ENCODE results near the gene CDHR2.
A peak's percentile ranks its signal among the peaks of the same experiment; 100 is the strongest.

Gene CDHR2

DNA sequence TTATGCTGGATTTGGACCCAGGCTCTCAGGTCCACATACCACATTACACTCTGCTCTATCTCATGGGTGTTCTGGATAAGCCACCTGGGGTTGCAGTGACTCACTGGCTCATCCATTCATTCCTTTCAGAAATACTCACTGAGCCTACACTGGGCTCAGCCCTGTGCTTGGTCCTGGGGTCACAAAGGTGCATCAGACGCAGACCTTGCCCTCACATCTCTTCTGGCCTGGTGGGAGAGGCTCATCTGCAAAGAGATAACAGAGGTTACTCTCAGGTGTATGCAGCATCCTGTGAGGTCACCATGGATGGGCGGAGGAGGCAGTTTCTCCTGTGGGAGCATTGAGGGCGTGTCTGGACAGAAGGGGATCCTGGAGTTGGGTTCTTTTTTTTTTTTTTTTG, 12.1 kb downstream of the CDHR2 start:
- POLR2A ChIA-PET, result no interaction called here
- DNase-seq, result no peak
- H3K27me3 ChIP-seq (replicated peaks in 2 of 5; ENCODE audit: control insufficient read depth in 4 of 5, insufficient read depth in 5 of 5, low read length in 4 of 5), result peaks cover 0 to 2% (median 0%) of the 10 kb centered on the region in 5 experiments
- H3K4me3 ChIP-seq (ENCODE audit: control insufficient read depth in 1 of 7, extremely low read depth in 1 of 7, insufficient read depth in 4 of 7, low read depth in 2 of 7, low read length in 6 of 7), result no peak overlapping the region
- H3K4me1 ChIP-seq (ENCODE audit: control extremely low read depth in 1 of 4, control insufficient read depth in 4 of 4, insufficient read depth in 4 of 4, low read length in 3 of 4), result peaks cover 0 to 12% (median 10%) of the 10 kb centered on the region in 4 experiments
- CTCF ChIA-PET, result interaction anchor here (0.9 to 1.4 kb wide), 3 partner anchors 9 to 36 kb away, joined by 4 read pairs; no protein-coding TSS in a partner anchor
- no peak overlapping the region for H3K27ac ChIP-seq (ENCODE audit: insufficient read depth in 1 of 2, low read depth in 1 of 2, low read length in 2 of 2, poor library complexity in 1 of 2, severe bottlenecking in 2 of 2)
- WGBS (ENCODE audit: insufficient coverage), result 100% methylated on average over 1 of the region's 3 CpGs
- H3K9me3 ChIP-seq (ENCODE audit: control extremely low read depth in 1 of 5, control insufficient read depth in 4 of 5, insufficient read depth in 2 of 5, low read depth in 1 of 5, low read length in 4 of 5), result no peaks in the 10 kb centered on the region
- no peaks in the 10 kb centered on the region for H3K36me3 ChIP-seq (ENCODE audit: control insufficient read depth in 4 of 4, insufficient read depth in 4 of 4, low read length in 3 of 4)

- ChIA-PET POLR2A (no interaction called here), CTCF (interaction anchor here (1.1 to 1.4 kb wide), 3 partner anchors 12 to 35 kb away, joined by 3 to 6 read pairs (median 4); no protein-coding TSS in a partner anchor)
- Histone ChIP-seq H3K27ac (ENCODE audit: insufficient read depth in 1 of 2, low read depth in 1 of 2, low read length in 2 of 2, poor library complexity in 1 of 2, severe bottlenecking in 2 of 2) (no peak overlapping the region), H3K36me3 (ENCODE audit: control insufficient read depth in 4 of 4, insufficient read depth in 4 of 4, low read length in 3 of 4) (no peaks in the 10 kb centered on the region), H3K9me3 (ENCODE audit: control extremely low read depth in 1 of 5, control insufficient read depth in 4 of 5, insufficient read depth in 2 of 5, low read depth in 1 of 5, low read length in 4 of 5) (peaks cover 0 to 4% (median 0%) of the 10 kb centered on the region in 5 experiments), H3K4me1 (ENCODE audit: control extremely low read depth in 1 of 4, control insufficient read depth in 4 of 4, insufficient read depth in 4 of 4, low read length in 3 of 4) (peaks cover 0 to 12% (median 10%) of the 10 kb centered on the region in 4 experiments), H3K4me3 (ENCODE audit: control insufficient read depth in 1 of 7, extremely low read depth in 1 of 7, insufficient read depth in 4 of 7, low read depth in 2 of 7, low read length in 6 of 7) (no peak overlapping the region), H3K27me3 (replicated peaks in 2 of 5; ENCODE audit: control insufficient read depth in 4 of 5, insufficient read depth in 5 of 5, low read length in 4 of 5) (peaks cover 0 to 2% (median 0%) of the 10 kb centered on the region in 5 experiments)
- WGBS (ENCODE audit: insufficient coverage), result 86% methylated on average over 6 of the region's 10 CpGs
- no peak for DNase-seq
Measured at GRCh38 chr5:176562189-176562588, 13.0 kb downstream of the CDHR2 start.

- Histone ChIP-seq H3K27ac (ENCODE audit: insufficient read depth in 1 of 2, low read depth in 1 of 2, low read length in 2 of 2, poor library complexity in 1 of 2, severe bottlenecking in 2 of 2) (no peak overlapping the region), H3K4me3 (ENCODE audit: control insufficient read depth in 1 of 7, extremely low read depth in 1 of 7, insufficient read depth in 4 of 7, low read depth in 2 of 7, low read length in 6 of 7) (no peak overlapping the region), H3K36me3 (ENCODE audit: control insufficient read depth in 4 of 4, insufficient read depth in 4 of 4, low read length in 3 of 4) (no peaks in the 10 kb centered on the region), H3K9me3 (ENCODE audit: control extremely low read depth in 1 of 5, control insufficient read depth in 4 of 5, insufficient read depth in 2 of 5, low read depth in 1 of 5, low read length in 4 of 5) (peaks cover 0 to 4% (median 0%) of the 10 kb centered on the region in 5 experiments), H3K27me3 (replicated peaks in 2 of 5; ENCODE audit: control insufficient read depth in 4 of 5, insufficient read depth in 5 of 5, low read length in 4 of 5) (peaks cover 0 to 2% (median 0%) of the 10 kb centered on the region in 5 experiments), H3K4me1 (ENCODE audit: control extremely low read depth in 1 of 4, control insufficient read depth in 4 of 4, insufficient read depth in 4 of 4, low read length in 3 of 4) (peaks cover 0 to 12% (median 10%) of the 10 kb centered on the region in 4 experiments)
- ChIA-PET POLR2A (interaction anchor here (0.7 kb wide), 1 partner anchor 10 kb away, joined by 3 read pairs; no protein-coding TSS in a partner anchor), CTCF (no interaction called here)
- WGBS (ENCODE audit: insufficient coverage), result 96% methylated on average over 8 of the region's 10 CpGs
- no peak for DNase-seq
Measured at GRCh38 chr5:176564002-176564401, 14.9 kb downstream of the CDHR2 start.

- WGBS (ENCODE audit: insufficient coverage), result 100% methylated on average over 4 of the region's 6 CpGs
- CTCF ChIA-PET, result interaction anchor here (1.3 to 1.6 kb wide), 2 partner anchors 27 to 35 kb away, joined by 3 read pairs; no protein-coding TSS in a partner anchor
- POLR2A ChIA-PET, result no interaction called here
- H3K27me3 ChIP-seq (replicated peaks in 2 of 5; ENCODE audit: control insufficient read depth in 4 of 5, insufficient read depth in 5 of 5, low read length in 4 of 5), result peaks cover 0 to 2% (median 0%) of the 10 kb centered on the region in 5 experiments
- H3K36me3 ChIP-seq (ENCODE audit: control insufficient read depth in 4 of 4, insufficient read depth in 4 of 4, low read length in 3 of 4), result no peaks in the 10 kb centered on the region
- DNase-seq, result no peak
- no peak overlapping the region for H3K27ac ChIP-seq (ENCODE audit: insufficient read depth in 1 of 2, low read depth in 1 of 2, low read length in 2 of 2, poor library complexity in 1 of 2, severe bottlenecking in 2 of 2)
- H3K9me3 ChIP-seq (ENCODE audit: control extremely low read depth in 1 of 5, control insufficient read depth in 4 of 5, insufficient read depth in 2 of 5, low read depth in 1 of 5, low read length in 4 of 5), result peaks cover 0 to 4% (median 0%) of the 10 kb centered on the region in 5 experiments
- no peaks in the 10 kb centered on the region for H3K4me1 ChIP-seq (ENCODE audit: control extremely low read depth in 1 of 4, control insufficient read depth in 4 of 4, insufficient read depth in 4 of 4, low read length in 3 of 4)
- H3K4me3 ChIP-seq (ENCODE audit: control insufficient read depth in 1 of 7, extremely low read depth in 1 of 7, insufficient read depth in 4 of 7, low read depth in 2 of 7, low read length in 6 of 7), result no peak overlapping the region
Measured at GRCh38 chr5:176565760-176566288, 16.7 kb downstream of the CDHR2 start.

GRCh38 chr5:176568657-176569056, 19.5 kb downstream of the CDHR2 start:
- peaks cover 0 to 5% (median 2%) of the 10 kb centered on the region in 5 experiments for H3K27me3 ChIP-seq (replicated peaks in 2 of 5; ENCODE audit: control insufficient read depth in 4 of 5, insufficient read depth in 5 of 5, low read length in 4 of 5)
- CTCF ChIA-PET, result interaction anchor here (1.1 kb wide), 1 partner anchor 17 kb away, joined by 3 read pairs; no protein-coding TSS in a partner anchor
- H3K36me3 ChIP-seq (ENCODE audit: control insufficient read depth in 4 of 4, insufficient read depth in 4 of 4, low read length in 3 of 4), result no peaks in the 10 kb centered on the region
- DNase-seq, result no peak
- peaks cover 0 to 4% (median 0%) of the 10 kb centered on the region in 5 experiments for H3K9me3 ChIP-seq (ENCODE audit: control extremely low read depth in 1 of 5, control insufficient read depth in 4 of 5, insufficient read depth in 2 of 5, low read depth in 1 of 5, low read length in 4 of 5)
- WGBS (ENCODE audit: insufficient coverage), result 91% methylated on average over 10 of the region's 18 CpGs
- no peak overlapping the region for H3K4me3 ChIP-seq (ENCODE audit: control insufficient read depth in 1 of 7, extremely low read depth in 1 of 7, insufficient read depth in 4 of 7, low read depth in 2 of 7, low read length in 6 of 7)
- POLR2A ChIA-PET, result no interaction called here
- H3K27ac ChIP-seq (ENCODE audit: insufficient read depth in 1 of 2, low read depth in 1 of 2, low read length in 2 of 2, poor library complexity in 1 of 2, severe bottlenecking in 2 of 2), result no peak overlapping the region
- H3K4me1 ChIP-seq (ENCODE audit: control extremely low read depth in 1 of 4, control insufficient read depth in 4 of 4, insufficient read depth in 4 of 4, low read length in 3 of 4), result no peaks in the 10 kb centered on the region

- WGBS (ENCODE audit: insufficient coverage), result 60% methylated on average over 6 of the region's 6 CpGs
Measured at GRCh38 chr5:176570044-176570443, 20.9 kb downstream of the CDHR2 start.

More at GRCh38 chr5:176570044-176570443, 20.9 kb downstream of the CDHR2 start:
- H3K4me1 ChIP-seq (ENCODE audit: control extremely low read depth in 1 of 4, control insufficient read depth in 4 of 4, insufficient read depth in 4 of 4, low read length in 3 of 4), result no peaks in the 10 kb centered on the region
- ChIA-PET POLR2A (no interaction called here), CTCF (interaction anchor here (0.8 to 1.5 kb wide), 9 partner anchors 9 to 210 kb away, joined by 3 to 6 read pairs (median 4); no protein-coding TSS in a partner anchor)
- H3K9me3 ChIP-seq (ENCODE audit: control extremely low read depth in 1 of 5, control insufficient read depth in 4 of 5, insufficient read depth in 2 of 5, low read depth in 1 of 5, low read length in 4 of 5), result peaks cover 0 to 4% (median 0%) of the 10 kb centered on the region in 5 experiments
- no peak overlapping the region for H3K27ac ChIP-seq (ENCODE audit: insufficient read depth in 1 of 2, low read depth in 1 of 2, low read length in 2 of 2, poor library complexity in 1 of 2, severe bottlenecking in 2 of 2)
- peaks cover 0 to 5% (median 2%) of the 10 kb centered on the region in 5 experiments for H3K27me3 ChIP-seq (replicated peaks in 2 of 5; ENCODE audit: control insufficient read depth in 4 of 5, insufficient read depth in 5 of 5, low read length in 4 of 5)
- H3K36me3 ChIP-seq (ENCODE audit: control insufficient read depth in 4 of 4, insufficient read depth in 4 of 4, low read length in 3 of 4), result no peaks in the 10 kb centered on the region
- no peak overlapping the region for H3K4me3 ChIP-seq (ENCODE audit: control insufficient read depth in 1 of 7, extremely low read depth in 1 of 7, insufficient read depth in 4 of 7, low read depth in 2 of 7, low read length in 6 of 7)
- peak; percentile 28 to 55 (median 41) for DNase-seq

Data from common myeloid progenitor, CD34-positive (primary cell).